ENCODE measurements around the gene COL25A1.
"Not testable (repeated sequence)": the region's sequence is repeated elsewhere in the genome, so short reads cannot be mapped to it uniquely, and the experiment has no call there.

The COL25A1 gene

GRCh38 chr4:109108215-109108614 lies 194.2 kb downstream of the COL25A1 start:
- not testable (repeated sequence) for H3K4me1 ChIP-seq (ENCODE audit: control insufficient read depth, insufficient read depth, low read length, unreplicated experiment); H3K27ac ChIP-seq (ENCODE audit: low read depth, low read length); H3K27me3 ChIP-seq (ENCODE audit: insufficient read depth, low read length); H3K36me3 ChIP-seq (ENCODE audit: insufficient read depth, low read length); H2AFZ ChIP-seq (ENCODE audit: low read length, unreplicated experiment); H3K4me3 ChIP-seq (ENCODE audit: low read depth, low read length); H3K79me2 ChIP-seq (ENCODE audit: control insufficient read depth, insufficient read depth, low read length, unreplicated experiment)

GRCh38 chr4:109094056-109094455 lies 208.4 kb downstream of the COL25A1 start:
- Histone ChIP-seq H2AFZ (ENCODE audit: low read length, unreplicated experiment) (no peak overlapping the region), H3K4me1 (ENCODE audit: control insufficient read depth, insufficient read depth, low read length, unreplicated experiment) (no peaks in the 10 kb centered on the region), H3K4me3 (ENCODE audit: low read depth, low read length) (no peak overlapping the region), H3K36me3 (ENCODE audit: insufficient read depth, low read length) (no peaks in the 10 kb centered on the region), H3K27ac (ENCODE audit: low read depth, low read length) (no peak overlapping the region), H3K79me2 (ENCODE audit: control insufficient read depth, insufficient read depth, low read length, unreplicated experiment) (no peaks in the 10 kb centered on the region), H3K27me3 (ENCODE audit: insufficient read depth, low read length) (peaks cover 3% of the 10 kb centered on the region; the same call in 1 of the 2 replicates)

- H3K36me3 ChIP-seq (ENCODE audit: insufficient read depth, low read length): no peaks in the 10 kb centered on the region
- H3K4me1 ChIP-seq (ENCODE audit: control insufficient read depth, insufficient read depth, low read length, unreplicated experiment): no peaks in the 10 kb centered on the region
- no peak overlapping the region for H3K4me3 ChIP-seq (ENCODE audit: low read depth, low read length)
- no peak overlapping the region for H3K27ac ChIP-seq (ENCODE audit: low read depth, low read length)
- H3K79me2 ChIP-seq (ENCODE audit: control insufficient read depth, insufficient read depth, low read length, unreplicated experiment): no peaks in the 10 kb centered on the region
- H2AFZ ChIP-seq (ENCODE audit: low read length, unreplicated experiment): no peak overlapping the region
- H3K27me3 ChIP-seq (ENCODE audit: insufficient read depth, low read length): peaks cover 5% of the 10 kb centered on the region; the same call in 1 of the 2 replicates
Observed at GRCh38 chr4:109091727-109092409, 210.6 kb downstream of the COL25A1 start.

GRCh38 chr4:109083911-109084310 lies 218.5 kb downstream of the COL25A1 start:
- H2AFZ ChIP-seq (ENCODE audit: low read length, unreplicated experiment): no peak overlapping the region
- no peak overlapping the region for H3K27ac ChIP-seq (ENCODE audit: low read depth, low read length)
- H3K36me3 ChIP-seq (ENCODE audit: insufficient read depth, low read length): no peaks in the 10 kb centered on the region
- no peaks in the 10 kb centered on the region for H3K79me2 ChIP-seq (ENCODE audit: control insufficient read depth, insufficient read depth, low read length, unreplicated experiment)
- H3K4me3 ChIP-seq (ENCODE audit: low read depth, low read length): no peak overlapping the region
- H3K4me1 ChIP-seq (ENCODE audit: control insufficient read depth, insufficient read depth, low read length, unreplicated experiment): peaks cover 8% of the 10 kb centered on the region
- peaks cover 18% of the 10 kb centered on the region for H3K27me3 ChIP-seq (ENCODE audit: insufficient read depth, low read length)

- Histone ChIP-seq H3K79me2 (ENCODE audit: control insufficient read depth, insufficient read depth, low read length, unreplicated experiment) (no peaks in the 10 kb centered on the region), H3K4me3 (ENCODE audit: low read depth, low read length) (peak overlapping the region; percentile 19; the same call in 1 of the 2 replicates), H3K27me3 (ENCODE audit: insufficient read depth, low read length) (no peaks in the 10 kb centered on the region), H3K27ac (ENCODE audit: low read depth, low read length) (peak overlapping the region; percentile 70), H2AFZ (ENCODE audit: low read length, unreplicated experiment) (no peak overlapping the region), H3K4me1 (ENCODE audit: control insufficient read depth, insufficient read depth, low read length, unreplicated experiment) (peaks cover 13% of the 10 kb centered on the region), H3K36me3 (ENCODE audit: insufficient read depth, low read length) (no peaks in the 10 kb centered on the region)
Observed at GRCh38 chr4:109079731-109080130, 222.7 kb downstream of the COL25A1 start.

- Histone ChIP-seq H3K4me3 (ENCODE audit: low read depth, low read length) (0 out of 2 replicates have a peak overlapping the region, but pooled peaks have one; percentile 6), H3K27me3 (ENCODE audit: insufficient read depth, low read length) (no peaks in the 10 kb centered on the region), H3K79me2 (ENCODE audit: control insufficient read depth, insufficient read depth, low read length, unreplicated experiment) (no peaks in the 10 kb centered on the region), H3K36me3 (ENCODE audit: insufficient read depth, low read length) (no peaks in the 10 kb centered on the region), H3K4me1 (ENCODE audit: control insufficient read depth, insufficient read depth, low read length, unreplicated experiment) (peaks cover 13% of the 10 kb centered on the region), H3K27ac (ENCODE audit: low read depth, low read length) (peak overlapping the region; percentile 70), H2AFZ (ENCODE audit: low read length, unreplicated experiment) (no peak overlapping the region)
Observed at GRCh38 chr4:109079201-109079600, 223.3 kb downstream of the COL25A1 start.

- no peaks in the 10 kb centered on the region for H3K36me3 ChIP-seq (ENCODE audit: insufficient read depth, low read length)
- no peak overlapping the region for H3K4me3 ChIP-seq (ENCODE audit: low read depth, low read length)
- no peaks in the 10 kb centered on the region for H3K79me2 ChIP-seq (ENCODE audit: control insufficient read depth, insufficient read depth, low read length, unreplicated experiment)
- no peak overlapping the region for H2AFZ ChIP-seq (ENCODE audit: low read length, unreplicated experiment)
- H3K27ac ChIP-seq (ENCODE audit: low read depth, low read length): peak overlapping the region; percentile 70
- no peaks in the 10 kb centered on the region for H3K27me3 ChIP-seq (ENCODE audit: insufficient read depth, low read length)
- peaks cover 13% of the 10 kb centered on the region for H3K4me1 ChIP-seq (ENCODE audit: control insufficient read depth, insufficient read depth, low read length, unreplicated experiment)
Observed at GRCh38 chr4:109078724-109079123, 223.7 kb downstream of the COL25A1 start.

- Histone ChIP-seq H3K27ac (ENCODE audit: low read depth, low read length) (no peak overlapping the region), H3K79me2 (ENCODE audit: control insufficient read depth, insufficient read depth, low read length, unreplicated experiment) (no peaks in the 10 kb centered on the region), H2AFZ (ENCODE audit: low read length, unreplicated experiment) (no peak overlapping the region), H3K36me3 (ENCODE audit: insufficient read depth, low read length) (no peaks in the 10 kb centered on the region), H3K4me1 (ENCODE audit: control insufficient read depth, insufficient read depth, low read length, unreplicated experiment) (peaks cover 20% of the 10 kb centered on the region), H3K27me3 (ENCODE audit: insufficient read depth, low read length) (no peaks in the 10 kb centered on the region), H3K4me3 (ENCODE audit: low read depth, low read length) (no peak overlapping the region)
Observed at GRCh38 chr4:109077505-109077904, 225.0 kb downstream of the COL25A1 start.

- H2AFZ ChIP-seq (ENCODE audit: low read length, unreplicated experiment); H3K27ac ChIP-seq (ENCODE audit: low read depth, low read length); H3K36me3 ChIP-seq (ENCODE audit: insufficient read depth, low read length); H3K4me3 ChIP-seq (ENCODE audit: low read depth, low read length); H3K79me2 ChIP-seq (ENCODE audit: control insufficient read depth, insufficient read depth, low read length, unreplicated experiment); H3K27me3 ChIP-seq (ENCODE audit: insufficient read depth, low read length): not testable (repeated sequence)
- H3K4me1 ChIP-seq (ENCODE audit: control insufficient read depth, insufficient read depth, low read length, unreplicated experiment): peaks cover 26% of the 10 kb centered on the region
Observed at GRCh38 chr4:109076709-109077108, 225.7 kb downstream of the COL25A1 start.

GRCh38 chr4:109075621-109076020 lies 226.8 kb downstream of the COL25A1 start:
- Histone ChIP-seq H3K4me1 (ENCODE audit: control insufficient read depth, insufficient read depth, low read length, unreplicated experiment) (peaks cover 26% of the 10 kb centered on the region), H3K27me3 (ENCODE audit: insufficient read depth, low read length) (no peaks in the 10 kb centered on the region), H3K79me2 (ENCODE audit: control insufficient read depth, insufficient read depth, low read length, unreplicated experiment) (no peaks in the 10 kb centered on the region), H3K27ac (ENCODE audit: low read depth, low read length) (no peak overlapping the region), H3K36me3 (ENCODE audit: insufficient read depth, low read length) (no peaks in the 10 kb centered on the region), H3K4me3 (ENCODE audit: low read depth, low read length) (no peak overlapping the region), H2AFZ (ENCODE audit: low read length, unreplicated experiment) (no peak overlapping the region)

GRCh38 chr4:109072595-109072994 lies 229.9 kb downstream of the COL25A1 start:
- Histone ChIP-seq H3K27me3 (ENCODE audit: insufficient read depth, low read length) (no peaks in the 10 kb centered on the region), H3K27ac (ENCODE audit: low read depth, low read length) (no peak overlapping the region), H3K79me2 (ENCODE audit: control insufficient read depth, insufficient read depth, low read length, unreplicated experiment) (no peaks in the 10 kb centered on the region)

More at GRCh38 chr4:109072595-109072994, 229.9 kb downstream of the COL25A1 start:
- peaks cover 21% of the 10 kb centered on the region for H3K4me1 ChIP-seq (ENCODE audit: control insufficient read depth, insufficient read depth, low read length, unreplicated experiment)
- H3K36me3 ChIP-seq (ENCODE audit: insufficient read depth, low read length): no peaks in the 10 kb centered on the region
- no peak overlapping the region for H3K4me3 ChIP-seq (ENCODE audit: low read depth, low read length)
- no peak overlapping the region for H2AFZ ChIP-seq (ENCODE audit: low read length, unreplicated experiment)
